NT2/D1 (cell line): Measurements from ENCODE around the gene OR51L1.

Experiments
- SUZ12 ChIP-seq: IDR thresholded peaks from 2 replicates; pipeline ENCODE4 v1.6.1; 2011; ENCODE audit not compliant: insufficient read length, insufficient read depth; ENCODE audit errors: extremely low read depth
- YY1 ChIP-seq: IDR thresholded peaks from 2 replicates; pipeline ENCODE4 v1.6.1; 2011; ENCODE audit not compliant: insufficient read length, insufficient read depth
- ZNF274 ChIP-seq: IDR thresholded peaks from 2 replicates; pipeline ENCODE4 v1.6.1; 2011; ENCODE audit warnings: mild to moderate bottlenecking, low read depth, low read length

- TF ChIP-seq YY1 (no peak), ZNF274 (no peak), SUZ12 (no peak)
Measured at GRCh38 chr11:4960877-4961276, 33.8 kb upstream of the OR51L1 start.
